GM21576 (cell line): Measurements from ENCODE around the gene NPLOC4.

Source experiments
- ATAC-seq: cut with Tn5 transposase; IDR thresholded peaks from one replicate; pipeline ENCODE4 v1.9.1; 2021; ENCODE audit warnings: mild to moderate bottlenecking, moderate library complexity; ENCODE audit not compliant: unreplicated experiment

Gene NPLOC4

GRCh38 chr17:81664051-81664470 lies 27.1 kb upstream of the NPLOC4 start:
- ATAC-seq = no peak

DNA sequence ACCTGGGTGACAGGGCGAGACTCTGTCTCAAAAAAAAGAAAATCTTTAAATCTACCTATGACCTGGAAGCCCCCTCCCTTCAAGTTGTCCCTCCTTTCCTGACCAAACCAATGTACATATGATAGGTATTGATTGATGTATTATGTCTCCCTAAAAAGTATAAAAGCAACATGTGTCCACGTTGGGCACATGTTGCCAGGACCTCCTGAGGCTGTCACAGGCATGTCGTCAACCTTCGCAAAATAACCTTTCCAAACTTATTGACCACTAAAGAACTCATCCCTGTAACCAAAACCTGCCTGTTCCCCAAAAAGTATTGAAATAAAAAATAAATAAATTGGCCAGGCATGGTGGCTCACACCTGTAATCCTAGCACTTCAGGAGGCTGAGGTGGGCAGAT lies 25.1 kb upstream of the NPLOC4 start:
- ATAC-seq = no peak

GRCh38 chr17:81660441-81660840 lies 23.5 kb upstream of the NPLOC4 start:
- ATAC-seq = no peak

GRCh38 chr17:81659038-81659437 lies 22.1 kb upstream of the NPLOC4 start:
- ATAC-seq = no peak

DNA sequence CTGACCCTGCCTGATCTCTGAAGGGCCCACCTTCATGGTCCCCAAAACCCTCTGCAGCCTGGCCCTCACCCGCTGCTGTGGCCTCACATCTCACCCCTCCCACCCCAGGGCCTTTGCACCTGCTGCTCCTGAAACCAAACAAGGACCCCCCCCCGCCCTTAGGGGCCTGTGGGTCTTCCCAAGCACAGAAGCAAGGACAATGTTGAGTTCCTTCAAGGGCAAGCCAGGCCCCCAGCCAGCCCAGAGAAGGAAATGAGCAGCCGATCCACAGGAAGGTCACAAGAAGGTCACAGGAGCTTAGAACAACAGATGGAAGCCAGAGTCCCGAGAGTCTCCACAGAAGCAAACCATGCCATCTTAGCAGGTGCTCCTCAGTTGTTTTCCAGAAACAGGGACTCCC lies 19.9 kb upstream of the NPLOC4 start:
- ATAC-seq = no peak

DNA sequence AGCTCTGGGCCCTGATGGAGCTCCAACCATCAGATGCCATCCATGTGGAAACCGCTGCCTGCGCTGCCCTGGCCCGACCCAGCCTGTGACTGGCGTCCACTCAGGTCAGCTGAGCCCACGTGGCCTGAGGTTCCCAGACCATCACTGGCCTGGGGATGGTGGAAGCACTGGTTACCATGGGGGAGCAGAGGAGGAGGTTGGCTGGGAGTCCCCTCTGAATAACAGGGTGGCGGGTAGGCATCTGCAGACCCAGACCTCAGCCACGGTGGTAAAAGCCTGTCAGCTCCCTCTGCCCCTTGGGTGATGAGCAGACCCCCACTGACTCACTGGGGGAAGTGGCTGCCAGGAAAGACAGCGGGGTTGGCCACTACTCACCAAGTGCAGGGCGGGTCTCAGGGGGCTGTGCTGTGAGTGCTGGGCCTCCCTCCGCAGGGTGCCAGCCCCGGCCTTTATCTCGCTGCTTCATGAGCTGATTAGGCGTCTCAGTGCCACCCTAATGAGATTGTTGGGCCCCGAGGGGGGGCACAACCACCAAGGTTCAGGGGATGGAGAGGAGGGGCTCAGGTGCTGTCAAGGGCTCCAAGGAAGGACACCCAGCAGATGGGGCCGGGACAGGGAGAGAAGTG lies 19.3 kb upstream of the NPLOC4 start, which contains the start of gene PDE6G:
Gene PDE6G, minus strand, starts transcription at position 425 of the 626 bp plus-strand sequence. CDS start 3,237 bp downstream, outside the sequence.
- no peak for ATAC-seq

GRCh38 chr17:81655378-81656117 lies 18.6 kb upstream of the NPLOC4 start:
- ATAC-seq = no peak

- no peak for ATAC-seq
Observed at GRCh38 chr17:81652906-81653771, 16.2 kb upstream of the NPLOC4 start.

- ATAC-seq = no peak
Observed at GRCh38 chr17:81651692-81652091, 14.8 kb upstream of the NPLOC4 start.

DNA sequence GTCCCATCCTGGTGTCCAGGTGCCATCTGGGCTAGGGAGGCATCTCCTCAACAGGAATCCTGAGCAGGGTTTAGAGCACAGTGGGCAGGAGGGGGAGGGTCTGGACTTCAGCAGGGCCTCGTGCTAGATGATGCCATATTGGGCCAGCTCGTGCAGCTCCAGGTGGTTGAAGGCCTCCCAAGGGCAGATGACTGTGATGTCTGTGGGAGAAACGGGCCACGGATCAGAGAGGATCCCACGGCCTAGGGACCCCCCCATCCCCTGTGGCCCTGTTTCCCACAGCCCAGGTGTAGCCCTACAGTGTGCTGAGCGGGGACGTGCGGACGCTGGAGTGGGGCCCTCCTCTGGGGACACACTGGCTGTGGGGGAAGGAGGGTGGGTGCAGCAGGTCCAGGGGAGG lies 14.0 kb upstream of the NPLOC4 start:
- ATAC-seq = no peak

- ATAC-seq = no peak
Observed at GRCh38 chr17:81648707-81649085, 11.8 kb upstream of the NPLOC4 start.

DNA sequence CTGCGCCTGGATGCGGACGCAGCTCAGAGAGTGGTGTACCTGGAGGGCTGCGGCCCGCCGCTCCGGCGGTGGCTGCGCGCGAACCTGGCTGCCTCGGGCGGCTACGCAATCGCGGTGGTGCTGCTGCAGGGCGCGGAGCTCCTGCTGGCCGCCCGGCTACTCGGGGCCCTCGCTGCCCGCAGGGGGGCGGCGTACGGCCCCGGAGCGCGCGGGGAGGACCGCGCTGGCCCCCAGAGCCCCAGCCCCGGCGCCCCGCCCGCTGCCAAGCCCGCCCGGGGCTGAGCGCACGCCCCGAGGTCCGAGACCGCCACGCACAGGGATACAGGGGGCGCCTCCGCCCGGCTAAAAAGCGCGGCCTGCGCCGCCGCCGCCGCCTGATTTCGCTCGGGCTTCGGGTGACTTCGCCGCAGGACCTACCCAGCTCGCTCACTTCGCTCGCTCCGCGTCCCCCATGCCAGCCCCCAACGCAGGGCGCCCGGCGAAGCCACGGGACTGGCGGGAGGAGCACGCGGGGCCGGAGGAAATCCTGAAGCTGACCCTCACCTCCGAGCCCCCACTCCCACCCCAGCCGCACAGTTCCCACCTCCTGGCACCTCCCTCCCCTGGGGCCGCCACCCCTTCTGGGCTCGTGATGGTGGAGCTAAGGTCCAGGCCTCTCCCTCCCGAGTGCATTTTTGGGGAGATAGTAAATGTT lies 11.2 kb upstream of the NPLOC4 start:
- no peak for ATAC-seq

DNA sequence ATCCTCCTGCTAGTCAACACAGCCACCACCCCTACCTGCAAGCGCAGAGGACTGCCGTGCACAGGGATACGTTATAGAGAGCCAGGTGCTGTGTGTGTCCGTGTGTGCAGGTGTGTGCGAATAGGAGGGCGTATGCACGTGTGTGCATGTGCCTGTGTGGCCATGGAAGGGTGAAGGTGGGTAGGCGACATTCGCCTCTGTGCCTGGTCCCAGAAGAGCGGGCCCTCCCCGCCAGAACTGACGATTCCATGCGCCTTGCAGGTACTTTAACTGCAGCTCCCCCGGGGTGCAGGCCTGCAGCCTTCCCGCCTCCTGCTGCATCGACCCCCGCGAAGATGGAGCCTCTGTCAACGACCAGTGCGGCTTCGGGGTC lies 10.7 kb upstream of the NPLOC4 start:
- no peak for ATAC-seq

DNA sequence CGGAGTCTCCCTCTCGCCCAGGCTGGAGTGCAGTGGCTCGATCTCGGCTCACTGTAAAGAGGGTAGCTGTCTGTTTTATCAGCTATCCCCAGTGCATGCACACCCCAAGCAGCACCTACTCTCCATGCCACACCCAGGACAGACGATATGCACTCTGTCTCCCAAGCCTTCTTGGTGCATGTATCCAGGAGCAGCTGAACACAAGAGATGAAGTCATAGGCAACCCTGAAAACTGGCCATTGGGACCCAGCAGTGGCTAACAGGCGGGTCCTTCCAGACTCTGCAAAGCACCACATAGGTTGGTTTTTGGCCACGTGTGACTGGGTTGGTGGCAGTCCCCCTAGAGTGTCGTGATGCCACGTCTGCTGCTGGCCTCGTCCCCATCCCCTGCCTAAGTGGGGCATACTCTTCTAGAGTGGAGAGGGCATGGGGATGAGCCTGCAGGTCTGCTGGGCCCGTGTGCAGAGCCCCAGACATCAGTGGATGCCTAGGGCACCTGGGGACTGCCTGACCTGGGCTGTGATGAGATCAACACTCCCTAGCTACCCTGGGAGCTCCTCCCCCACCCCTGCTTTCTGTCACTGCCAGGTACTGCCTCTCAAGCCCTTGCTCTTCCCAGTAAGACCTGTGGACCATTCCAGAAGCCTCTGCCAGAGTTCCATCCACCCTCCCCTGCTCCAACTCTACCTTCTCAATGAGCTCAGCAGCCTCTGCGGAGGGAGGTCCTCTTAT lies 10.1 kb upstream of the NPLOC4 start:
- no peak for ATAC-seq

GRCh38 chr17:81644976-81645952 lies 8.4 kb upstream of the NPLOC4 start:
- ATAC-seq = no peak

DNA sequence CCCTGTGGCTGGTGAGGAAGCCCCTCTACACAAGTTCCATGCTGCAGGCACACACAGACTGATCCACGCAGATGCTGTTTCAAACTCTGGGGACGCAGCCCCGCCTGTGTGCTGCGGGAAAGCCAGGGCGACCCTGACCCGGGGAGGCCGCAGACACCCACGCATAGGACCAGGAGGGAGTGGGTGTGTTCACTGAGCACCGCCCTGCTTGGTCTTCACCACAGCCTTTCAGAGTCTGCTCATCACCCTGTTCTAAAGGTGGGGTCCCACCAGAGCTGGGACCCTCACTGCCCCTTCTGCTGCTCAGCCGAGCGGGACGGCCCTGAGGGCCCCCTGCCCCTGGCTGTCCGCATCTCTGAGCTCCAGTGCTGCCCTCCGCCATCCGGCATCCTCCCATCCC lies 7.6 kb upstream of the NPLOC4 start:
- ATAC-seq = no peak

DNA sequence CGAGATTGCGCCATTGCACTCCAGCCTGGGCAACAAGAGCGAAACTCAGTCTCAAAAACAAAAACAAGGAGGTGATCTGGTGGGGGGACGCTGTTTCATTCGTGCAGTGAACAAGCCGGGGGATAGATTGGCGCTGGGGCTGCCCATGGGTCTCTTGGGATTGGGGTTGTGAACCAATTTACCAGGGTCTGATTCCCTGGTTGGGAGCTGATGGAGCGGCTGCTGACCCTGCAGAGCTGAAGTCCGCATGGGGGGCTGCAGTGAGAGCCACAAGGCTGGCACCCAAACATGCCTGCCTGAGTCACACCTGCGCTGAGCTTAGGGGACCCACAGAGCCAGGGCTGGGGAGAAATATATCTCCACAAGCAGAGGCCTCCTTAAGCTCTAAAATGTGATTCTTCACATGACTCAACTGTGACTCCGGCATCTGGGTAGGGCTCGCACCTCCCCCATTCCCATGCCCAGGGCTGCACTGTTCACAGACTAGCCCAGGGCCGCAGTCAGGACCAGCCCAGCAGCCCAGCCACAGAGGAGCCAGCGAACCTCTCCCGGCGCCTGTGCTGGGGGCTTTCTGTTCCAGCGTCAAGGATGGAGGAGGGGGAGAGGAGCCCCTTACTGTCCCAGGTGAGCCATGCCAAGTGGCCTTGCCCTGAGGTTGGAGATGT lies 5.0 kb upstream of the NPLOC4 start:
- no peak for ATAC-seq

DNA sequence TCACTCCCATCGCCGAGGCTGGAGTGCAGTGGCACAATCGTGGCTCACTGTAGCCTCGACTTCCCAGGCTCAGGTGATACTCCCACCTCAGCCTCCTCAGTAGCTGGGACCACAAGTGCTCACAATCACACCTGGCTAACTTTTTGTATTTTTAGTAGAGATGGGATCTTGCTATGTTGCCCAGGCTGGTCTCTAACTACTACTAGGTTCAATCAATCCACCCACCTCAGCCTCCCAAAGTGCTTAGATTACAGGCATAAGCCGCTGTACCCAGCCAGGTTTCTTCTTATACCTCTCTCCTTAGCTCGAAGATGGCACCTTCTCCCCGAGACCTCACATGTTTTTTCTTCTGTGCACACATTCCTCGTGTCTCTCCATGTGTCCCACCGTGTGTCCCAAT lies 3.1 kb upstream of the NPLOC4 start:
- ATAC-seq = no peak

- ATAC-seq = no peak
Observed at GRCh38 chr17:81638683-81639082, 1.8 kb upstream of the NPLOC4 start.
